Measurements from ENCODE around the gene KLHL7.

Gene KLHL7

GRCh38 chr7:23167691-23168090 lies 62.1 kb downstream of the KLHL7 start:
- H3K4me3 ChIP-seq (ENCODE audit: low read depth, low read length): no peak overlapping the region
- DNase-seq (ENCODE audit: low read depth): no peak
- TF ChIP-seq POLR2A (IDR thresholded peaks at IDR 0.05; ENCODE audit: extremely low read depth, insufficient read length) (no peak), MYC (IDR thresholded peaks at IDR 0.05; ENCODE audit: low read depth, low read length) (no peak), MAX (IDR thresholded peaks at IDR 0.05; ENCODE audit: low read depth, low read length) (no peak), CTCF (IDR thresholded peaks at IDR 0.05; ENCODE audit: low read depth, low read length) (no peak)

GRCh38 chr7:23168111-23168885 lies 62.7 kb downstream of the KLHL7 start:
- H3K4me3 ChIP-seq (ENCODE audit: low read depth, low read length): no peak overlapping the region
- DNase-seq (ENCODE audit: low read depth): no peak
- no peak for TF ChIP-seq CTCF (IDR thresholded peaks at IDR 0.05; ENCODE audit: low read depth, low read length)
- no peak for TF ChIP-seq MYC (IDR thresholded peaks at IDR 0.05; ENCODE audit: low read depth, low read length)
- no peak for TF ChIP-seq POLR2A (IDR thresholded peaks at IDR 0.05; ENCODE audit: extremely low read depth, insufficient read length)
- TF ChIP-seq MAX (IDR thresholded peaks at IDR 0.05; ENCODE audit: low read depth, low read length): no peak

GRCh38 chr7:23175938-23176337 lies 70.4 kb downstream of the KLHL7 start:
- H3K4me3 ChIP-seq (ENCODE audit: low read depth, low read length): no peak overlapping the region
- TF ChIP-seq MAX (IDR thresholded peaks at IDR 0.05; ENCODE audit: low read depth, low read length) (no peak), MYC (IDR thresholded peaks at IDR 0.05; ENCODE audit: low read depth, low read length) (no peak), POLR2A (IDR thresholded peaks at IDR 0.05; ENCODE audit: extremely low read depth, insufficient read length) (no peak), CTCF (IDR thresholded peaks at IDR 0.05; ENCODE audit: low read depth, low read length) (no peak)
- DNase-seq (ENCODE audit: low read depth): peak; percentile 68

GRCh38 chr7:23181684-23182553 lies 76.3 kb downstream of the KLHL7 start, which contains the start of gene NUP42:
NUP42 (plus strand) TSS chr7:23182048; CDS start chr7:23182086, 38 bp downstream.
- peak; percentile 100 for DNase-seq (ENCODE audit: low read depth)
- TF ChIP-seq CTCF (IDR thresholded peaks at IDR 0.05; ENCODE audit: low read depth, low read length) (no peak), MYC (IDR thresholded peaks at IDR 0.05; ENCODE audit: low read depth, low read length) (peak; percentile 90; the same call in 1 of the 2 replicates), POLR2A (IDR thresholded peaks at IDR 0.05; ENCODE audit: extremely low read depth, insufficient read length) (peak; percentile 95), MAX (IDR thresholded peaks at IDR 0.05; ENCODE audit: low read depth, low read length) (peak; percentile 91)
- H3K4me3 ChIP-seq (ENCODE audit: low read depth, low read length): peak within 1 kb of the TSS; percentile 94

GRCh38 chr7:23183279-23184012 lies 77.9 kb downstream of the KLHL7 start:
- DNase-seq (ENCODE audit: low read depth): peak; percentile 73
- peak overlapping the region; percentile 94 for H3K4me3 ChIP-seq (ENCODE audit: low read depth, low read length)
- TF ChIP-seq POLR2A (IDR thresholded peaks at IDR 0.05; ENCODE audit: extremely low read depth, insufficient read length): no peak
- TF ChIP-seq CTCF (IDR thresholded peaks at IDR 0.05; ENCODE audit: low read depth, low read length): no peak
- TF ChIP-seq MAX (IDR thresholded peaks at IDR 0.05; ENCODE audit: low read depth, low read length): no peak
- no peak for TF ChIP-seq MYC (IDR thresholded peaks at IDR 0.05; ENCODE audit: low read depth, low read length)

Data from NB4 (cell line).